IMR-90 (cell line): ENCODE results near the gene DOCK1. TPM values are rescaled to one million over a fixed set of nuclear protein-coding genes. Genes with fewer than 3 reads are reported as not detected.

Experiments used
- ATAC-seq: fragments of 200-7000 bp; cut with Tn5 transposase; 2 replicates; pipeline ENCODE4 v1.9.1; 2020; ENCODE audit warnings: low read depth, mild to moderate bottlenecking, moderate library complexity
- BruUV-seq: library from RNA; stranded (reverse); fragments of 400-500 nt; replicated peaks from 2 replicates; lab custom pipeline; 2021; lab: Mats Ljungman, UMichigan
- CTCF ChIA-PET: fragments of 300-600 bp; formaldehyde crosslinking; extraction: SDS; loops from one replicate; lab custom pipeline; 2021; ENCODE audit warnings: antibody characterized with exemption; lab: Yijun Ruan, JAX
- POLR2A ChIA-PET: fragments of 300-600 bp; sonication (Branson Sonifier 250); formaldehyde crosslinking; loops from one replicate; lab custom pipeline; 2022; ENCODE audit warnings: antibody characterized with exemption; ENCODE audit not compliant: unreplicated experiment; lab: Charles Lee
- DNase-seq: peaks from one replicate; pipeline ENCODE4 v3.0.0; 2013
- H2AFZ ChIP-seq: replicated peaks from 2 replicates; pipeline ENCODE3; 2013; ENCODE audit warnings: low read length, mild to moderate bottlenecking; ENCODE audit not compliant: poor library complexity
- H2AK5ac ChIP-seq: 2 replicates; pipeline ENCODE4 v1.6.1; 2013; ENCODE audit warnings: low read depth, low read length, inconsistent platforms
- H2AK9ac ChIP-seq: replicated peaks from 2 replicates; pipeline ENCODE3; 2013; ENCODE audit warnings: mild to moderate bottlenecking, low read depth, low read length, moderate library complexity; ENCODE audit not compliant: poor library complexity
- H2BK120ac ChIP-seq: 2 replicates; pipeline ENCODE4 v1.6.1; 2013; ENCODE audit warnings: low read depth, low read length, inconsistent platforms
- H2BK15ac ChIP-seq: 3 replicates; pipeline ENCODE4 v1.6.1; 2013; ENCODE audit warnings: low read depth, low read length, inconsistent platforms
- H2BK20ac ChIP-seq: 2 replicates; pipeline ENCODE4 v1.6.1; 2013; ENCODE audit warnings: low read depth, mild to moderate bottlenecking, inconsistent platforms, low read length, moderate library complexity
- H2BK5ac ChIP-seq: 2 replicates; pipeline ENCODE4 v1.6.1; 2013; ENCODE audit warnings: mild to moderate bottlenecking, low read depth, low read length, inconsistent platforms; ENCODE audit not compliant: poor library complexity, severe bottlenecking
- H3K14ac ChIP-seq: replicated peaks from 2 replicates; pipeline ENCODE4 v1.6.1; 2013; ENCODE audit warnings: low read depth, low read length, inconsistent platforms
- H3K18ac ChIP-seq: 2 replicates; pipeline ENCODE4 v1.6.1; 2013; ENCODE audit warnings: low read depth, low read length, control low read depth
- H3K23ac ChIP-seq: 2 replicates; pipeline ENCODE4 v1.6.1; 2013; ENCODE audit warnings: low read depth, low read length, inconsistent platforms
- H3K27ac ChIP-seq: 2 replicates; pipeline ENCODE4 v1.5.1; 2013; ENCODE audit warnings: mild to moderate bottlenecking, control low read depth, low read length; ENCODE audit not compliant: insufficient read depth
- H3K27me3 ChIP-seq: 2 replicates; pipeline ENCODE4 v1.6.1; 2013; ENCODE audit warnings: low read length; ENCODE audit not compliant: control insufficient read depth, insufficient read depth
- H3K36me3 ChIP-seq: 2 replicates; pipeline ENCODE4 v1.6.1; 2013; ENCODE audit warnings: low read length, mixed read lengths; ENCODE audit not compliant: control insufficient read depth, insufficient read depth
- H3K4ac ChIP-seq: 2 replicates; pipeline ENCODE4 v1.6.1; 2013; ENCODE audit warnings: low read depth, low read length, inconsistent platforms
- H3K4me1 ChIP-seq: 2 replicates; pipeline ENCODE4 v1.6.1; 2013; ENCODE audit warnings: low read length, mixed read lengths; ENCODE audit not compliant: control insufficient read depth, insufficient read depth
- H3K4me2 ChIP-seq: 2 replicates; pipeline ENCODE4 v1.6.1; 2013; ENCODE audit warnings: low read depth, mild to moderate bottlenecking, control low read depth, low read length, moderate library complexity
- H3K4me3 ChIP-seq: 2 replicates; pipeline ENCODE4 v1.5.1; 2013; ENCODE audit warnings: low read depth, mild to moderate bottlenecking, control low read depth, low read length, moderate library complexity; ENCODE audit not compliant: insufficient read depth
- H3K56ac ChIP-seq: 2 replicates; pipeline ENCODE4 v1.6.1; 2013; ENCODE audit warnings: low read length, inconsistent platforms; ENCODE audit not compliant: insufficient read depth; ENCODE audit errors: extremely low read depth
- H3K79me1 ChIP-seq, 2 experiments: 2 replicates each; pipeline ENCODE4 v1.6.1; 2013; ENCODE audit warnings: low read length in 2 of 2, inconsistent platforms in 1 of 2, low read depth in 1 of 2
- H3K9ac ChIP-seq: 2 replicates; pipeline ENCODE4 v1.6.1; 2013; ENCODE audit warnings: low read depth, low read length, control low read depth
- H3K9me1 ChIP-seq: 2 replicates; pipeline ENCODE4 v1.6.1; 2013; ENCODE audit warnings: low read length, inconsistent platforms; ENCODE audit not compliant: insufficient read depth
- H3K9me3 ChIP-seq: 2 replicates; pipeline ENCODE4 v1.6.1; 2013; ENCODE audit warnings: low read length; ENCODE audit not compliant: control insufficient read depth, insufficient read depth
- H4K20me1 ChIP-seq: 2 replicates; pipeline ENCODE4 v1.6.1; 2013; ENCODE audit warnings: low read length, inconsistent platforms; ENCODE audit not compliant: insufficient read depth
- H4K5ac ChIP-seq: 2 replicates; pipeline ENCODE4 v1.6.1; 2013; ENCODE audit warnings: mild to moderate bottlenecking, low read depth, low read length, control low read depth
- H4K8ac ChIP-seq, 2 experiments: 2 replicates each; pipeline ENCODE4 v1.6.1; 2013; ENCODE audit warnings: low read depth in 2 of 2, low read length in 2 of 2, control low read depth in 1 of 2, inconsistent platforms in 1 of 2
- H4K91ac ChIP-seq: 2 replicates; pipeline ENCODE4 v1.6.1; 2013; ENCODE audit warnings: low read depth, low read length, inconsistent platforms; ENCODE audit not compliant: insufficient read depth
- BHLHE40 ChIP-seq: fragments of 150-350 bp; IDR thresholded peaks from 2 replicates; pipeline ENCODE4 v1.6.1; 2016; ENCODE audit warnings: mild to moderate bottlenecking, low read depth, low read length
- FOS ChIP-seq: fragments of 150-350 bp; IDR thresholded peaks from 2 replicates; pipeline ENCODE4 v1.6.1; 2016; ENCODE audit warnings: low read depth, low read length
- MAFK ChIP-seq: IDR thresholded peaks from 2 replicates; pipeline ENCODE4 v1.6.1; 2012; ENCODE audit warnings: low read depth, low read length, improper control_type of control experiment
- MAZ ChIP-seq: IDR thresholded peaks from 2 replicates; pipeline ENCODE4 v1.6.1; 2012; ENCODE audit warnings: low read depth, mild to moderate bottlenecking, low read length, improper control_type of control experiment, moderate library complexity, borderline replicate concordance
- MXI1 ChIP-seq: IDR thresholded peaks from 2 replicates; pipeline ENCODE4 v1.6.1; 2012; ENCODE audit warnings: low read depth, mild to moderate bottlenecking, low read length, moderate library complexity, borderline replicate concordance
- NFE2L2 ChIP-seq: fragments of 150-350 bp; IDR thresholded peaks from 2 replicates; pipeline ENCODE4 v1.6.1; 2016; ENCODE audit warnings: low read depth, mild to moderate bottlenecking, low read length
- POLR2A ChIP-seq: IDR thresholded peaks from 2 replicates; pipeline ENCODE4 v1.6.1; 2012; ENCODE audit warnings: mild to moderate bottlenecking, low read depth, low read length
- RCOR1 ChIP-seq: IDR thresholded peaks from 2 replicates; pipeline ENCODE4 v1.6.1; 2012; ENCODE audit warnings: mild to moderate bottlenecking, low read length, improper control_type of control experiment; ENCODE audit not compliant: insufficient replicate concordance
- WGBS, 2 experiments: methylation state at CpG; one replicate each; pipeline versions ENCODE4 v1.1.5 to v1.1.7; 2013; ENCODE audit warnings: missing lambda C conversion rate in 2 of 2; ENCODE audit not compliant: insufficient read length in 1 of 2; ENCODE audit errors: extremely low coverage in 2 of 2; 5-methylcytosine and 5-hydroxymethylcytosine counted together
- dilution Hi-C: fragments of 300-500 bp; cut with HindIII; formaldehyde crosslinking; loops from one replicate; pipeline ENCODE4 v1.14.3; 2018; ENCODE audit warnings: low sequenced_read_pairs; ENCODE audit not compliant: unreplicated experiment
- in situ Hi-C: fragments of 300-500 bp; cut with MboI; formaldehyde crosslinking; loops from 3 replicates; pipeline ENCODE4 v1.14.3; 2019; ENCODE audit warnings: low sequenced_read_pairs, inconsistent platforms, mixed read lengths
- intact Hi-C: fragments of 100-400 bp; cut with micrococcal nuclease; formaldehyde crosslinking; loops from 2 replicates; pipeline ENCODE4 v1.10.0; 2022
- polyA plus RNA-seq, 3 experiments: library from polyadenylated mRNA; depleted of rRNA; stranded (reverse); fragments of >200 nt; gene quantifications; 2 replicates each; pipeline ENCODE4 v1.2.3, GENCODE V29; 2012; ENCODE audit warnings: low replicate concordance in 1 of 3
- total RNA-seq: library from RNA; depleted of rRNA; stranded (reverse); fragments of >200 nt; gene quantifications from 2 replicates; pipeline ENCODE4 v1.2.3, GENCODE V29; 2012
- TF ChIP-seq, protein P1 (sequence below): conservative IDR thresholded peaks from 2 replicates; pipeline ENCODE4 v1.5.1; 2012; ENCODE audit warnings: mild to moderate bottlenecking, low read depth, low read length, improper control_type of control experiment
- TF ChIP-seq, protein P2 (sequence below): fragments of 150-350 bp; IDR thresholded peaks from 2 replicates; pipeline ENCODE4 v1.6.1; 2016; ENCODE audit warnings: low read depth, mild to moderate bottlenecking, low read length, moderate library complexity, borderline replicate concordance

Gene DOCK1
- total and polyA plus RNA-seq, 2 of the 4 experiments (the other 2 are of a cell fraction) = 28.2 to 71.0 TPM

DNA sequence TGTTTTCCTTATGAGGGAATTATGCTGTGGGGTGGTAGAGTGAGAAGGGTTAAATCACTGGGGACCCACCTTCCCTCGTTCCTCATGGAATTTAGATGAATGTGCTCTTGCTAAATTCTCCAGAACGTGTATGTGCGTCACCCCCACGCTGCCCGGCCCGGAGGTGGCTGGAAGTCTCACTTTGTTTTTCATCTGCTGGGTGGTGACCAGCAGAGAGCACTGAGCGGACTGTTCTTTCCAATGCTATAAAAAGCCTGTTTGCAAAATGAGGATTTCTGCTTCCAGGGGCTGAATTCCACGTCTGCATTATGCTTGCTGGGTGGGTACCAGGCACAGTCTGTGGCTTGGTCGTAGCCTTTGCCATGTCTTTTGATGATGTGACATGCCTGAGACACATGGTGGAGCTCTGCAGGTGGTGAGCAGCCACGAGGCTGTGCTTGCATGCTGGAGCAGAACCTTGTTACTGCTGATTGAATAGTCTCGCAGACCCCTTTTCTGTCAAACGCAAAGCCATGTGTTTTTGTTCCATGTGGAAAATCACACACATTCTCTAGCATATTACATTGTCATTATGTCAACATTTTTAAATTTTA lies 323.1 kb downstream of the DOCK1 start:
- 64% methylated on average over 7 of the region's 12 CpGs; no CpG with 5 or more reads in 1 of the 2 experiments for WGBS, 2 experiments
- Histone ChIP-seq H4K91ac (no peak overlapping the region), H3K4me3 (no peak overlapping the region), H3K27ac (no peak overlapping the region), H3K4me1 (peaks cover 5% of the 10 kb centered on the region; the same call in 1 of the 2 replicates), H2BK5ac (no peak overlapping the region), H3K4me2 (no peak overlapping the region), H3K9me3 (no peaks in the 10 kb centered on the region), H3K4ac (no peak overlapping the region), H4K20me1 (no peaks in the 10 kb centered on the region), H3K79me1 (peaks cover 5 to 6% of the 10 kb centered on the region in 2 experiments; a peak in 3 of 4 replicates), H2AK9ac (no peak overlapping the region), H3K23ac (no peak overlapping the region), H2AFZ (no peak overlapping the region), H2BK15ac (no peak overlapping the region), H3K9ac (no peak overlapping the region), H3K18ac (no peak overlapping the region), H3K36me3 (peaks cover 3% of the 10 kb centered on the region; the same call in 1 of the 2 replicates), H3K9me1 (peaks cover 9% of the 10 kb centered on the region), H2BK120ac (no peak overlapping the region), H4K5ac (no peak overlapping the region), H2BK20ac (no peak overlapping the region), H3K56ac (no peak overlapping the region), H3K27me3 (no peaks in the 10 kb centered on the region), H4K8ac (no peak overlapping the region), H3K14ac (no peak overlapping the region), H2AK5ac (no peak overlapping the region)
- ChIA-PET POLR2A (no interaction called here), CTCF (interaction anchor here (0.7 to 1.0 kb wide), 2 partner anchors 18 to 30 kb away, joined by 3 to 4 read pairs; no protein-coding TSS in a partner anchor)
- no TSS peak for BruUV-seq
- TF ChIP-seq, protein P1, sequence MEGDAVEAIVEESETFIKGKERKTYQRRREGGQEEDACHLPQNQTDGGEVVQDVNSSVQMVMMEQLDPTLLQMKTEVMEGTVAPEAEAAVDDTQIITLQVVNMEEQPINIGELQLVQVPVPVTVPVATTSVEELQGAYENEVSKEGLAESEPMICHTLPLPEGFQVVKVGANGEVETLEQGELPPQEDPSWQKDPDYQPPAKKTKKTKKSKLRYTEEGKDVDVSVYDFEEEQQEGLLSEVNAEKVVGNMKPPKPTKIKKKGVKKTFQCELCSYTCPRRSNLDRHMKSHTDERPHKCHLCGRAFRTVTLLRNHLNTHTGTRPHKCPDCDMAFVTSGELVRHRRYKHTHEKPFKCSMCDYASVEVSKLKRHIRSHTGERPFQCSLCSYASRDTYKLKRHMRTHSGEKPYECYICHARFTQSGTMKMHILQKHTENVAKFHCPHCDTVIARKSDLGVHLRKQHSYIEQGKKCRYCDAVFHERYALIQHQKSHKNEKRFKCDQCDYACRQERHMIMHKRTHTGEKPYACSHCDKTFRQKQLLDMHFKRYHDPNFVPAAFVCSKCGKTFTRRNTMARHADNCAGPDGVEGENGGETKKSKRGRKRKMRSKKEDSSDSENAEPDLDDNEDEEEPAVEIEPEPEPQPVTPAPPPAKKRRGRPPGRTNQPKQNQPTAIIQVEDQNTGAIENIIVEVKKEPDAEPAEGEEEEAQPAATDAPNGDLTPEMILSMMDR = no peak
- TF ChIP-seq MAFK = no peak
- TF ChIP-seq NFE2L2 = no peak
- no peak for TF ChIP-seq MXI1
- no peak for TF ChIP-seq RCOR1
- no peak for TF ChIP-seq FOS
- no peak for TF ChIP-seq BHLHE40
- TF ChIP-seq MAZ = no peak
- TF ChIP-seq POLR2A = no peak
- TF ChIP-seq, protein P2, sequence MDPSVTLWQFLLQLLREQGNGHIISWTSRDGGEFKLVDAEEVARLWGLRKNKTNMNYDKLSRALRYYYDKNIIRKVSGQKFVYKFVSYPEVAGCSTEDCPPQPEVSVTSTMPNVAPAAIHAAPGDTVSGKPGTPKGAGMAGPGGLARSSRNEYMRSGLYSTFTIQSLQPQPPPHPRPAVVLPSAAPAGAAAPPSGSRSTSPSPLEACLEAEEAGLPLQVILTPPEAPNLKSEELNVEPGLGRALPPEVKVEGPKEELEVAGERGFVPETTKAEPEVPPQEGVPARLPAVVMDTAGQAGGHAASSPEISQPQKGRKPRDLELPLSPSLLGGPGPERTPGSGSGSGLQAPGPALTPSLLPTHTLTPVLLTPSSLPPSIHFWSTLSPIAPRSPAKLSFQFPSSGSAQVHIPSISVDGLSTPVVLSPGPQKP = no peak
- ATAC-seq (no peak), DNase-seq (peak; percentile 4)
- dilution Hi-C loops = no loop called here
- in situ Hi-C loops = no loop called here
- intact Hi-C loops = no loop called here
